ENCODE data around the gene LPCAT1. TPM values are rescaled to one million over a fixed set of nuclear protein-coding genes. Genes with fewer than 3 reads are reported as not detected.

LPCAT1 gene
- total RNA-seq, 4 donors from 2014 or later, result 23.4 to 45.3 (median 26.8) TPM

DNA sequence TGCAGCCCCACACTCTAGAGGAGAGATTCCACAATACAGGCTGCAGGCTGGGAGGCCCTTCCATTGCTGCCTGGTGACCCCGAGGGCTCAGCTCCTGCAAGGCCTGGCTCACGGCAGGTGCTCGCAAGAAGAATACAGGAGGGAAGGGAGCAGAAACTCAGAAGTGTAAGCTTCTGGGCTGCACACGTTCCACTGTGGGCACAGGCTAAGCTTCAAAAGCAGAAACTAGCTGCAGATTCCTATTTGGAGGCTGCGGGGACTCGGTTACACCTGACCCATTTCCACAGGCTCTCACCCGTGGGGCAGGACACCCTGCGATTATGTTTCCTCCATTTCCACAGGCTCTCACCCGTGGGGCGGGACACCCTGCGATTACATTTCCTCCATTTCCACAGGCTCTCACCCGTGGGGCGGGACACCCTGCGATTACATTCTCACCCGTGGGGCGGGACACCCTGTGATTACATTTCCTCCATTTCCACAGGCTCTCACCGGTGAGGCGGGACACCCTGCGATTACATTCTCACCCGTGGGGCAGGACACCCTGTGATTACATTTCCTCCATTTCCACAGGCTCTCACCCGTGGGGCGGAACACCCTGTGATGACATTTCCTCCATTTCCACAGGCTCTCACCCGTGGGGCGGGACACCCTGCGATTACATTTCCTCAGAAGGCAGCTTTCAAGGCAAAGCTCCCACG, 10.3 kb downstream of the LPCAT1 start:
- DNase-seq (ENCODE audit: low spot score in 2 of 2), result no peak
- no peaks in the 10 kb centered on the region for H3K9me3 ChIP-seq
- TF ChIP-seq EP300 (IDR thresholded peaks at IDR 0.05) (no peak), POLR2A (IDR thresholded peaks at IDR 0.05) (no peak)
- TF ChIP-seq, protein P1, sequence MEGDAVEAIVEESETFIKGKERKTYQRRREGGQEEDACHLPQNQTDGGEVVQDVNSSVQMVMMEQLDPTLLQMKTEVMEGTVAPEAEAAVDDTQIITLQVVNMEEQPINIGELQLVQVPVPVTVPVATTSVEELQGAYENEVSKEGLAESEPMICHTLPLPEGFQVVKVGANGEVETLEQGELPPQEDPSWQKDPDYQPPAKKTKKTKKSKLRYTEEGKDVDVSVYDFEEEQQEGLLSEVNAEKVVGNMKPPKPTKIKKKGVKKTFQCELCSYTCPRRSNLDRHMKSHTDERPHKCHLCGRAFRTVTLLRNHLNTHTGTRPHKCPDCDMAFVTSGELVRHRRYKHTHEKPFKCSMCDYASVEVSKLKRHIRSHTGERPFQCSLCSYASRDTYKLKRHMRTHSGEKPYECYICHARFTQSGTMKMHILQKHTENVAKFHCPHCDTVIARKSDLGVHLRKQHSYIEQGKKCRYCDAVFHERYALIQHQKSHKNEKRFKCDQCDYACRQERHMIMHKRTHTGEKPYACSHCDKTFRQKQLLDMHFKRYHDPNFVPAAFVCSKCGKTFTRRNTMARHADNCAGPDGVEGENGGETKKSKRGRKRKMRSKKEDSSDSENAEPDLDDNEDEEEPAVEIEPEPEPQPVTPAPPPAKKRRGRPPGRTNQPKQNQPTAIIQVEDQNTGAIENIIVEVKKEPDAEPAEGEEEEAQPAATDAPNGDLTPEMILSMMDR (IDR thresholded peaks at IDR 0.05), result no peak
- no peaks in the 10 kb centered on the region for H3K27me3 ChIP-seq
- no peak overlapping the region for H3K27ac ChIP-seq
- H3K4me1 ChIP-seq, result peaks cover 0 to 7% (median 0%) of the 10 kb centered on the region in 4 donors
- H3K4me3 ChIP-seq, result no peak overlapping the region
- H3K36me3 ChIP-seq, result peaks cover 0 to 30% (median 0%) of the 10 kb centered on the region in 3 donors
- 81 to 85% methylated on average over 26 of the region's 26 CpGs for WGBS, 2 donors

DNA sequence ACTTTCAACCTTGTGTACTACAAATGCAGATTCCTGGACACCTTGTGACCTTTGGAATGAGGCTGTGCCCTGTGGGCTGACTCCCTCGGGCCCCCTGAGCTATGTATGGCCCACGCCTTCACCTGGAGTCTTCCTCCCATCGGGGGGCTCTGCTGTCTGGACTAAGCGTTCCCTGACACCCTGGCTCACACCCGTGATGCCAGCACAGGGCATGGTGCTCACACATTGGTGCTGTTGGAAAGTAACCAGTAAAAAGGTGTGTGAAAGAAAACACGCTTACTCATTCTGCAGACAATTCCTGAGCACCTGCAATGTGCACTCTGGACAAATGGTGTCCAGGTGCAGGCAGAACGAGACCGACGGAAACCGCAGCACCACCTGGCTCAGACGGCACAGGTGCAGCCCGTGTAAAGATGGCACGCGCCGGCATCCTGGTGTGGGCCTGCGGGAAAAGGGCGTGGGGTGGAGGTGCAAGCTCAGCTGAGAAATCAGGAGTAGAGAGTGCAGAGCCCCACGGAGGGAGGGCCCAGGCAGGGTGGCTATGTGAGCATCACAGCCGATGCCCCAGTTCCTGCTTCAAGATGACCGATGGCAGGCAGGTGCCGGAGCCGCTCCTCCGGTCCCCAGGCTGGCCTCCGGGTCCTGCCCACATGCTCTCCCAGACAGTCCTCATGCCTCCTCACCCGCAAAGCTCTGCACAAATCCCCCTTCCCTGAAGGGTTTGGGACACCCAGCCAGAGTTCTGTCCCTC, 11.0 kb downstream of the LPCAT1 start:
- WGBS, 2 donors, result 91 to 95% methylated on average over 25 of the region's 25 CpGs

DNA sequence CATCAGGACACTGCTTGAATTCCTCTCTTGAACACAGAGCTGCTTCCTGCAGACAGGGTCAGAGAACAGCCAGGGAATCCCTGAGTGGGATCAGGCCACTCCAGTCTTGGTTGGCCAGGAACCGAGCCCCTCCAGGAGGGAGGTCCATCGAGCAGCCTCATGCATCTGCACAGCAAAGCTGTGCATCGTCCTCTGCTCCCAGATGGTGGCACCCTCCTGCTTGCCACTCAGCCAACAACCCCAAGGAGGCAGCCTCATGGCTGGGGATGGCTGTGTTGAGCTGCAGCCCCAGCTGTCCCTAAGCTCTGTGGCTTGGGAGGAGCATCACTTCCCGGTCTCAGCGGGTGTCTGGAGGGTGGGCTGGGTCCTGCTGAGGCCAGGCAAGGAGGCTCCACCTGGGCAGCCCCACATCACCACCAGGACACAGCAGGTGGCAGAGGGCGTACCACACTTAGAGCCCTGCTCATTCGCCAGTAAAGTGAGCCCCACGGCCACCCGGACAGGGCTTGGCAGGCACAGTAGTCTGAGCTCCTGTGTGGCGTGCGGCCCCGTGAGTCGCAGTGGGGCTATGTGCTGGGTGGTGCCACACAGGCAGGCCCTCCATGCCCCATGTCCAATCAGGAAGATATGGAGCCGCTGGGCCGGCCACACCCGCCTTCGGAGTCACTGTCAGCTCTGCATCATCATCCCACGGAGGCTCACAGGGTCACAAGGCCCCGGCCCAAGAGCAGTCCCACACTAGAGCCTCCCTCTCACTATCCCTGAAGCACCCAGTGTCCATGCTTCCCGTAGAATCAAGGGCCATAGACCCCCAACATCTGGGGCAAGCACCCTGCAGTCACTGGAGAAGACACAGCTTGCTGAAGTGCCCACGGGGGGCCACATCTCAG, 11.9 kb downstream of the LPCAT1 start:
- DNase-seq (ENCODE audit: low spot score in 2 of 2), result peak in 1 of 2 donors; percentile 11
- 78 to 88% methylated on average over 11 to 21 of the region's 21 CpGs for WGBS, 2 donors
- Histone ChIP-seq H3K4me3 (no peak overlapping the region), H3K9me3 (no peaks in the 10 kb centered on the region), H3K36me3 (peaks cover 0 to 35% (median 0%) of the 10 kb centered on the region in 3 donors), H3K27me3 (no peaks in the 10 kb centered on the region), H3K4me1 (peaks cover 0 to 4% (median 0%) of the 10 kb centered on the region in 4 donors), H3K27ac (no peak overlapping the region)
- TF ChIP-seq POLR2A (IDR thresholded peaks at IDR 0.05), result no peak
- TF ChIP-seq, protein P1 (IDR thresholded peaks at IDR 0.05), result no peak
- TF ChIP-seq EP300 (IDR thresholded peaks at IDR 0.05), result no peak

More for the DNA sequence above, 11.0 kb downstream of the LPCAT1 start:
- Histone ChIP-seq H3K9me3 (no peaks in the 10 kb centered on the region), H3K36me3 (peaks cover 0 to 35% (median 0%) of the 10 kb centered on the region in 3 donors), H3K4me1 (peaks cover 0 to 7% (median 0%) of the 10 kb centered on the region in 4 donors), H3K27me3 (no peaks in the 10 kb centered on the region), H3K4me3 (no peak overlapping the region), H3K27ac (no peak overlapping the region)
- no peak for DNase-seq (ENCODE audit: low spot score in 2 of 2)
- TF ChIP-seq, protein P1 (IDR thresholded peaks at IDR 0.05), result no peak
- TF ChIP-seq POLR2A (IDR thresholded peaks at IDR 0.05), result no peak
- TF ChIP-seq EP300 (IDR thresholded peaks at IDR 0.05), result no peak

DNA sequence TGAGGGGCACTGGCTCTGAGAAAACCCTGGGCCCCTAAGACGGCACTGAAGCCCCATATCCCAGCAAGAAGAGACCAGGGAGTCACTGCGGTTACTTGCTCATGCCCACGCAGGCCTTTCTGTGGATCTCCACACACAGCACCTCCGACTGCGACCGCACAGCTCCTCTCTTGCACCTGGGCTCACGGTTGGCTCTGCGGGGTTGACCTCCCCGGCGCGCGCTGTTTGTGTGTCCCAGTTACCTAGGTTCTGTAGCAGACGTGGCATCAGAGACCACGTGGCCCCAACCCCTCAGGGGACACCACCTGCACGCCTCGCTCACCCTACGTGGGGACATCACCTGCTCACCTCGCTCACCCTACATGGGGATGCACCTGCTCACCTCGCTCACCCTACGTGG, 12.7 kb downstream of the LPCAT1 start:
- Histone ChIP-seq H3K4me3 (no peak overlapping the region), H3K9me3 (no peaks in the 10 kb centered on the region), H3K27ac (no peak overlapping the region), H3K36me3 (peaks cover 0 to 35% (median 0%) of the 10 kb centered on the region in 3 donors), H3K27me3 (no peaks in the 10 kb centered on the region), H3K4me1 (peaks cover 0 to 4% (median under 1%) of the 10 kb centered on the region in 4 donors)
- TF ChIP-seq POLR2A (IDR thresholded peaks at IDR 0.05) (no peak), EP300 (IDR thresholded peaks at IDR 0.05) (no peak)
- TF ChIP-seq, protein P1 (IDR thresholded peaks at IDR 0.05), result no peak
- DNase-seq (ENCODE audit: low spot score in 2 of 2), result peak in 1 of 2 donors; percentile 5
- WGBS, 2 donors, result 93 to 94% methylated on average over 20 of the region's 20 CpGs

Data from tibial nerve (tissue), 4 donors.